Astrocyte (in vitro differentiated cells and primary cell): ENCODE results near the gene FHIT. TPM values are rescaled to one million over a fixed set of nuclear protein-coding genes. Genes with fewer than 3 reads are reported as not detected.

Source experiments
- DNase-seq: peaks from one replicate; pipeline ENCODE4 v3.0.0-alpha.2; 2010; ENCODE audit warnings: low read depth
- FAIRE-seq: peaks from 2 replicates; lab custom pipeline; 2011; peaks lifted over from hg19 to GRCh38; lab: Jason Lieb, UNC
- H2AFZ ChIP-seq: 2 replicates; pipeline ENCODE4 v1.6.0; 2012; ENCODE audit warnings: low read depth, low read length, inconsistent platforms
- H3K27ac ChIP-seq: 2 replicates; pipeline ENCODE4 v1.5.1; 2011; ENCODE audit warnings: low read depth, low read length, inconsistent platforms
- H3K27me3 ChIP-seq: 2 replicates; pipeline ENCODE4 v1.6.0; 2011; ENCODE audit warnings: low read length, inconsistent platforms; ENCODE audit not compliant: insufficient read depth
- H3K36me3 ChIP-seq: 2 replicates; pipeline ENCODE4 v1.5.1; 2011; ENCODE audit warnings: low read length, inconsistent platforms; ENCODE audit not compliant: insufficient read depth
- H3K4me1 ChIP-seq: 2 replicates; pipeline ENCODE4 v1.5.1; 2011; ENCODE audit warnings: low read length, inconsistent platforms; ENCODE audit not compliant: insufficient read depth
- H3K4me2 ChIP-seq: 2 replicates; pipeline ENCODE4 v1.6.0; 2012; ENCODE audit warnings: low read length, inconsistent platforms
- H3K4me3 ChIP-seq: 2 replicates; pipeline ENCODE4 v1.5.1; 2011; ENCODE audit warnings: low read depth, mild to moderate bottlenecking, low read length, inconsistent platforms; ENCODE audit not compliant: insufficient read depth
- H3K79me2 ChIP-seq: 2 replicates; pipeline ENCODE4 v1.6.0; 2012; ENCODE audit warnings: mild to moderate bottlenecking, low read length, inconsistent platforms; ENCODE audit not compliant: insufficient read depth
- H3K9ac ChIP-seq: 2 replicates; pipeline ENCODE4 v1.6.0; 2012; ENCODE audit warnings: mild to moderate bottlenecking, low read length, inconsistent platforms
- H3K9me3 ChIP-seq: 2 replicates; pipeline ENCODE4 v1.5.1; 2012; ENCODE audit warnings: low read depth, mild to moderate bottlenecking, low read length, inconsistent platforms; ENCODE audit not compliant: insufficient read depth
- H4K20me1 ChIP-seq: 2 replicates; pipeline ENCODE4 v1.6.0; 2012; ENCODE audit warnings: low read length, inconsistent platforms; ENCODE audit not compliant: insufficient read depth
- H3K27ac Mint-ChIP-seq: one replicate; pipeline ENCODE4 v1.8.0; 2021; ENCODE audit warnings: mild to moderate bottlenecking, mixed read lengths; ENCODE audit not compliant: unreplicated experiment
- H3K27me3 Mint-ChIP-seq: one replicate; pipeline ENCODE4 v1.8.0; 2021; ENCODE audit warnings: low read depth, mixed read lengths; ENCODE audit not compliant: unreplicated experiment
- H3K36me3 Mint-ChIP-seq: one replicate; pipeline ENCODE4 v1.8.0; 2021; ENCODE audit warnings: low read depth, mixed read lengths; ENCODE audit not compliant: unreplicated experiment
- H3K4me1 Mint-ChIP-seq: one replicate; pipeline ENCODE4 v1.8.0; 2021; ENCODE audit warnings: low read depth, mixed read lengths; ENCODE audit not compliant: unreplicated experiment
- H3K4me3 Mint-ChIP-seq: one replicate; pipeline ENCODE4 v1.8.0; 2021; ENCODE audit warnings: mild to moderate bottlenecking, moderate library complexity, mixed read lengths; ENCODE audit not compliant: unreplicated experiment
- H3K9me3 Mint-ChIP-seq: one replicate; pipeline ENCODE4 v1.8.0; 2021; ENCODE audit warnings: mild to moderate bottlenecking, mixed read lengths; ENCODE audit not compliant: unreplicated experiment
- CTCF ChIP-seq: IDR thresholded peaks from 2 replicates; pipeline ENCODE4 v1.5.1; 2011; ENCODE audit warnings: low read depth, mild to moderate bottlenecking, inconsistent platforms, low read length, moderate library complexity; ENCODE audit not compliant: insufficient read depth
- EZH2 ChIP-seq: IDR thresholded peaks from 2 replicates; pipeline ENCODE4 v1.6.1; 2012; ENCODE audit warnings: mild to moderate bottlenecking, low read length, inconsistent platforms; ENCODE audit not compliant: insufficient read depth
- total RNA-seq: library from RNA; stranded (reverse); gene quantifications from 2 replicates; pipeline ENCODE4 v1.2.1, GENCODE V29; 2021

FHIT gene
- total RNA-seq, 1 donor from 2014 or later: 6.7 TPM

- Mint-ChIP-seq H3K27me3 (no peaks in the 10 kb centered on the region), H3K4me3 (no peak overlapping the region), H3K4me1 (peaks cover 2% of the 10 kb centered on the region), H3K36me3 (no peaks in the 10 kb centered on the region), H3K27ac (no peak overlapping the region), H3K9me3 (no peaks in the 10 kb centered on the region)
- Histone ChIP-seq H4K20me1 (no peaks in the 10 kb centered on the region), H2AFZ (no peak overlapping the region), H3K9me3 (no peaks in the 10 kb centered on the region), H3K79me2 (no peaks in the 10 kb centered on the region), H3K4me2 (no peak overlapping the region), H3K36me3 (no peaks in the 10 kb centered on the region), H3K4me1 (no peaks in the 10 kb centered on the region), H3K27me3 (no peaks in the 10 kb centered on the region), H3K4me3 (no peak overlapping the region), H3K9ac (no peak overlapping the region), H3K27ac (no peak overlapping the region)
- DNase-seq (no peak), FAIRE-seq (no peak)
- TF ChIP-seq CTCF (no peak), EZH2 (no peak)
These were observed 1051.9 kb downstream of the FHIT start for GRCh38 chr3:60199306-60199705.

GRCh38 chr3:60198179-60198720 lies 1053.0 kb downstream of the FHIT start:
- no peak overlapping the region for H3K27ac ChIP-seq
- no peaks in the 10 kb centered on the region for H3K4me1 ChIP-seq
- DNase-seq (no peak), FAIRE-seq (no peak)
- H3K4me3 ChIP-seq: no peak overlapping the region
- no peak overlapping the region for H3K9ac ChIP-seq
- no peak overlapping the region for H2AFZ ChIP-seq
- no peaks in the 10 kb centered on the region for H3K9me3 Mint-ChIP-seq
- peaks cover 2% of the 10 kb centered on the region for H3K4me1 Mint-ChIP-seq
- H3K36me3 Mint-ChIP-seq: no peaks in the 10 kb centered on the region
- no peak overlapping the region for H3K27ac Mint-ChIP-seq
- no peaks in the 10 kb centered on the region for H4K20me1 ChIP-seq
- H3K79me2 ChIP-seq: no peaks in the 10 kb centered on the region
- H3K27me3 ChIP-seq: no peaks in the 10 kb centered on the region
- no peaks in the 10 kb centered on the region for H3K9me3 ChIP-seq
- H3K4me3 Mint-ChIP-seq: no peak overlapping the region
- no peaks in the 10 kb centered on the region for H3K36me3 ChIP-seq
- TF ChIP-seq EZH2 (no peak), CTCF (no peak)
- H3K4me2 ChIP-seq: no peak overlapping the region
- H3K27me3 Mint-ChIP-seq: no peaks in the 10 kb centered on the region

GRCh38 chr3:60192297-60193114 lies 1058.7 kb downstream of the FHIT start:
- Histone ChIP-seq H2AFZ (no peak overlapping the region), H3K27ac (no peak overlapping the region), H3K9me3 (no peaks in the 10 kb centered on the region), H3K4me1 (no peaks in the 10 kb centered on the region), H3K36me3 (no peaks in the 10 kb centered on the region), H3K9ac (no peak overlapping the region), H3K79me2 (no peaks in the 10 kb centered on the region), H3K4me2 (no peak overlapping the region), H4K20me1 (no peaks in the 10 kb centered on the region), H3K4me3 (no peak overlapping the region), H3K27me3 (no peaks in the 10 kb centered on the region)
- Mint-ChIP-seq H3K27ac (no peak overlapping the region), H3K4me3 (no peak overlapping the region), H3K27me3 (no peaks in the 10 kb centered on the region), H3K9me3 (no peaks in the 10 kb centered on the region), H3K4me1 (peaks cover 14% of the 10 kb centered on the region), H3K36me3 (no peaks in the 10 kb centered on the region)
- TF ChIP-seq CTCF (no peak), EZH2 (no peak)
- DNase-seq: no peak
- FAIRE-seq: no peak
